B cell (primary cell): Measurements from ENCODE around the gene TSC1. TPM values are rescaled to one million over a fixed set of nuclear protein-coding genes. Genes with fewer than 3 reads are reported as not detected.
A peak's percentile ranks its signal among the peaks of the same experiment; 100 is the strongest.

ENCODE experiments used
- ATAC-seq: fragments of 200-7000 bp; cut with Tn5 transposase; one replicate; pipeline ENCODE4 v1.10.0; 2021; ENCODE audit warnings: low read depth, mild to moderate bottlenecking, moderate number of reproducible peaks, moderate library complexity
- CTCF ChIA-PET: fragments of 350-600 bp; sonication (Branson Sonifier 250); formaldehyde crosslinking; loops from one replicate; lab custom pipeline; 2021; ENCODE audit warnings: antibody characterized with exemption, inconsistent platforms; lab: Charles Lee
- POLR2A ChIA-PET: fragments of 350-600 bp; sonication (Branson Sonifier 250); formaldehyde crosslinking; loops from one replicate; lab custom pipeline; 2021; ENCODE audit warnings: antibody characterized with exemption; lab: Charles Lee
- DNase-seq: peaks from one replicate; pipeline ENCODE4 v3.0.0; 2013
- H2AFZ ChIP-seq: 2 replicates; pipeline ENCODE4 v1.6.1; 2012; ENCODE audit warnings: mild to moderate bottlenecking, low read depth, low read length; ENCODE audit not compliant: insufficient read depth, poor library complexity, severe bottlenecking
- H3K27ac ChIP-seq, 2 donors: 1 replicate in 1 of 2; 2 replicates in 1 of 2; pipeline ENCODE4 v1.5.1; 2012 to 2013; ENCODE audit warnings: low read length in 2 of 2, mild to moderate bottlenecking in 2 of 2, moderate library complexity in 1 of 2
- H3K27me3 ChIP-seq, 4 experiments: fragments of 200-600 bp in 1 of 4; sonication (generic) in 1 of 4; replicated peaks in 1 of 4; 1 replicate in 2 of 4; 2 replicates in 2 of 4; pipeline versions ENCODE4 v1.6.1 to v1.7.0; 2013 to 2016; ENCODE audit warnings: low read length in 3 of 4, mild to moderate bottlenecking in 2 of 4, mixed read lengths in 1 of 4, moderate library complexity in 1 of 4; ENCODE audit not compliant: insufficient read depth in 4 of 4, control insufficient read depth in 3 of 4; ENCODE audit errors: control extremely low read depth in 1 of 4
- H3K36me3 ChIP-seq, 2 experiments: replicated peaks in 1 of 2; 1 replicate in 1 of 2; 2 replicates in 1 of 2; pipeline versions ENCODE4 v1.6.1 to v1.7.1; 2013; ENCODE audit warnings: low read length in 1 of 2; ENCODE audit not compliant: insufficient read depth in 2 of 2, control insufficient read depth in 1 of 2; ENCODE audit errors: control extremely low read depth in 1 of 2, extremely low read depth in 1 of 2
- H3K4me1 ChIP-seq, 2 donors: fragments of 200-600 bp in 1 of 2; sonication (generic) in 1 of 2; 1 replicate in 1 of 2; 2 replicates in 1 of 2; pipeline versions ENCODE4 v1.5.1 to v1.6.1; 2013 to 2017; ENCODE audit warnings: low read length in 2 of 2; ENCODE audit not compliant: control insufficient read depth in 2 of 2, insufficient read depth in 2 of 2
- H3K4me2 ChIP-seq: replicated peaks from 2 replicates; pipeline ENCODE3; 2012; ENCODE audit warnings: mild to moderate bottlenecking, low read depth, low read length; ENCODE audit not compliant: poor library complexity, severe bottlenecking
- H3K4me3 ChIP-seq, 5 experiments: fragments of 200-600 bp in 1 of 5; sonication (generic) in 1 of 5; 1 replicate in 3 of 5; 2 replicates in 2 of 5; pipeline versions ENCODE4 v1.5.1 to v1.7.0; 2011 to 2016; ENCODE audit warnings: low read length in 4 of 5, mild to moderate bottlenecking in 4 of 5, low read depth in 2 of 5, control low read depth in 1 of 5, moderate library complexity in 1 of 5; ENCODE audit not compliant: insufficient read depth in 1 of 5; ENCODE audit errors: control extremely low read depth in 1 of 5, extremely low read depth in 1 of 5
- H3K79me2 ChIP-seq: fragments of 200-600 bp; sonication (generic); one replicate; pipeline ENCODE4 v1.6.0; 2016; ENCODE audit warnings: low read length; ENCODE audit not compliant: control insufficient read depth, insufficient read depth
- H3K9ac ChIP-seq: fragments of 200-600 bp; sonication (generic); 2 replicates; pipeline ENCODE4 v1.6.1; 2017; ENCODE audit warnings: mild to moderate bottlenecking, low read length, moderate library complexity
- H3K9me3 ChIP-seq, 3 donors: one replicate each; pipeline versions ENCODE4 v1.6.1 to v1.7.1; 2013; ENCODE audit warnings: low read length in 2 of 3; ENCODE audit not compliant: control insufficient read depth in 2 of 3, insufficient read depth in 1 of 3; ENCODE audit errors: control extremely low read depth in 1 of 3
- H4K20me1 ChIP-seq: 2 replicates; pipeline ENCODE4 v1.6.0; 2012; ENCODE audit warnings: mild to moderate bottlenecking, low read length; ENCODE audit not compliant: insufficient read depth, control insufficient read depth, poor library complexity, severe bottlenecking
- H3K27ac Mint-ChIP-seq: one replicate; pipeline ENCODE4 v1.8.0; 2021; ENCODE audit warnings: mixed read lengths
- H3K27me3 Mint-ChIP-seq: one replicate; pipeline ENCODE4 v1.8.0; 2021; ENCODE audit warnings: mixed read lengths
- H3K4me1 Mint-ChIP-seq: one replicate; pipeline ENCODE4 v1.8.0; 2021; ENCODE audit warnings: mixed read lengths
- H3K4me3 Mint-ChIP-seq: one replicate; pipeline ENCODE4 v1.8.0; 2021; ENCODE audit warnings: mixed read lengths
- H3K9me3 Mint-ChIP-seq: one replicate; pipeline ENCODE4 v1.8.0; 2022; ENCODE audit warnings: mixed read lengths; ENCODE audit not compliant: insufficient read depth
- CTCF ChIP-seq: fragments of 200-600 bp; IDR thresholded peaks from one replicate; pipeline ENCODE4 v1.8.0; 2022; ENCODE audit warnings: antibody characterized with exemption, mild to moderate bottlenecking
- EZH2 ChIP-seq: IDR thresholded peaks from 2 replicates; pipeline ENCODE4 v1.6.1; 2012; ENCODE audit warnings: borderline replicate concordance, low read depth, mild to moderate bottlenecking, moderate library complexity, low read length; ENCODE audit not compliant: insufficient read depth, poor library complexity, severe bottlenecking
- WGBS: methylation state at CpG from one replicate; pipeline ENCODE4 v1.1.5; 2013; ENCODE audit warnings: missing lambda C conversion rate; ENCODE audit not compliant: insufficient coverage; 5-methylcytosine and 5-hydroxymethylcytosine counted together
- intact Hi-C: fragments of 100-400 bp; cut with micrococcal nuclease; formaldehyde crosslinking; loops from one replicate; pipeline ENCODE4 v1.10.0; 2022
- polyA plus RNA-seq: library from polyadenylated mRNA; depleted of rRNA; stranded (reverse); fragments of >200 nt; gene quantifications from 2 replicates; pipeline ENCODE4 v1.2.3, GENCODE V29; 2012
- total RNA-seq, 2 donors: library from RNA; stranded (reverse); fragments of 120-200 nt in 1 of 2; gene quantifications; 1 replicate in 1 of 2; 2 replicates in 1 of 2; pipeline versions ENCODE4 v1.2.3 to v1.2.4, GENCODE V29; 2013 to 2022

TSC1 gene
- total and polyA plus RNA-seq, 2 donors (not counting 1 experiment from before 2014, with no cell fraction given) = 34.4 to 102 TPM

- intact Hi-C loops = no loop called here
- H2AFZ ChIP-seq = peak overlapping the region; percentile 15
- Mint-ChIP-seq H3K9me3 (no peaks in the 10 kb centered on the region), H3K27me3 (no peaks in the 10 kb centered on the region), H3K27ac (peak overlapping the region; percentile 4), H3K4me3 (peak overlapping the region; percentile 65), H3K4me1 (peaks cover 21% of the 10 kb centered on the region)
- no peaks in the 10 kb centered on the region for H3K79me2 ChIP-seq
- DNase-seq = no peak
- no peaks in the 10 kb centered on the region for H3K36me3 ChIP-seq
- H3K4me1 ChIP-seq = peaks cover 13 to 31% of the 10 kb centered on the region in 2 donors
- ChIA-PET POLR2A (no interaction called here), CTCF (interaction anchor here (2.0 kb wide), 1 partner anchor 46 kb away, joined by 4 read pairs; no protein-coding TSS in a partner anchor)
- H3K9me3 ChIP-seq = no peaks in the 10 kb centered on the region
- H3K9ac ChIP-seq = peak overlapping the region; percentile 39
- peak overlapping the region in 3 of 5 experiments; percentile 15 to 51 (median 47) for H3K4me3 ChIP-seq
- H3K27me3 ChIP-seq = no peaks in the 10 kb centered on the region
- H4K20me1 ChIP-seq = no peaks in the 10 kb centered on the region
- WGBS = 63% methylated on average over 10 of the region's 10 CpGs
- ATAC-seq = peak; percentile 31
- no peak overlapping the region for H3K27ac ChIP-seq
- no peak for TF ChIP-seq CTCF
- TF ChIP-seq EZH2 = no peak
- peak overlapping the region; percentile 61 for H3K4me2 ChIP-seq
Measured at GRCh38 chr9:132854832-132855231, 89.6 kb downstream of the TSC1 start.

DNA sequence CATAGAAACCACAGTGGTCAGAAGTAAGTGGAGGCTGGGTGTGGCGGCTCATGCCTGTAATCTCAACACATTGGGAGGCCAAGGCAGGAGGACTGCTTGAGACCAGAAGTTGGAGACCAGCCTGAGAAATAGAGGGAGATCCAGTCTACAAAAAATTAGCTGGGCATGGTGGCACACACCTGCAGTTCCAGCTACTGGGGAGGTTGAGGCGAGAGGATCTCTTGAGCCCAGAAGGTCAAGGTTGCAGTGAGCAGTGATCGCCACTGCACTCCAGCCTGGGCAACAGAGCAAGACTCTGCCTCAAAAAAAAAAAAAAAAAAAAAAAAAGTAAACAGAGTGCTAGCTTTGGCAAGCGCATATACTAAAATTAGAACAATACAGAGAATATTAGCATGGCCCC, 90.9 kb downstream of the TSC1 start:
- H3K9me3 ChIP-seq = no peaks in the 10 kb centered on the region
- H3K27ac ChIP-seq = no peak overlapping the region
- H3K27me3 ChIP-seq = no peaks in the 10 kb centered on the region
- ATAC-seq = no peak
- H3K4me2 ChIP-seq = no peak overlapping the region
- WGBS = 94% methylated on average over 2 of the region's 4 CpGs
- Mint-ChIP-seq H3K4me3 (no peak overlapping the region), H3K27me3 (no peaks in the 10 kb centered on the region), H3K4me1 (peaks cover 31% of the 10 kb centered on the region), H3K27ac (no peak overlapping the region), H3K9me3 (no peaks in the 10 kb centered on the region)
- H3K79me2 ChIP-seq = no peaks in the 10 kb centered on the region
- intact Hi-C loops = no loop called here
- DNase-seq = no peak
- H3K4me3 ChIP-seq = peak overlapping the region in 1 of 5 experiments; percentile 12
- no peak overlapping the region for H3K9ac ChIP-seq
- ChIA-PET POLR2A (no interaction called here), CTCF (interaction anchor here (1.2 to 2.0 kb wide), 3 partner anchors 46 to 49 kb away, joined by 3 to 4 read pairs (median 4); no protein-coding TSS in a partner anchor)
- TF ChIP-seq EZH2 = no peak
- no peak for TF ChIP-seq CTCF
- no peaks in the 10 kb centered on the region for H3K36me3 ChIP-seq
- H4K20me1 ChIP-seq = no peaks in the 10 kb centered on the region
- peaks cover 13 to 43% of the 10 kb centered on the region in 2 donors for H3K4me1 ChIP-seq
- no peak overlapping the region for H2AFZ ChIP-seq
